DND-41 (cell line): ENCODE results near the gene MEIS1.

Experiments
- CTCF ChIP-seq: IDR thresholded peaks from 2 replicates; pipeline ENCODE4 v1.5.1; 2012; ENCODE audit warnings: borderline replicate concordance, low read length, moderate library complexity, mild to moderate bottlenecking; ENCODE audit not compliant: poor library complexity, severe bottlenecking; ENCODE audit errors: extremely low read depth
- EZH2 ChIP-seq: IDR thresholded peaks from 3 replicates; pipeline ENCODE4 v1.6.1; 2012; ENCODE audit warnings: borderline replicate concordance, low read depth, mild to moderate bottlenecking, moderate library complexity, low read length, inconsistent platforms; ENCODE audit not compliant: severe bottlenecking

GRCh38 chr2:66466433-66466832 is 31.5 kb downstream of the MEIS1 start:
- TF ChIP-seq CTCF (no peak), EZH2 (no peak)
